ENCODE measurements around the gene NDST1.

Gene NDST1

GRCh38 chr5:150489360-150490295, 18.3 kb upstream of the NDST1 start:
- DNase-seq = no peak

GRCh38 chr5:150490296-150490669, 17.6 kb upstream of the NDST1 start:
- DNase-seq = no peak

- no peak for DNase-seq
Measured at GRCh38 chr5:150490754-150491153, 17.2 kb upstream of the NDST1 start.

GRCh38 chr5:150491876-150492275, 16.1 kb upstream of the NDST1 start:
- DNase-seq = no peak

- no peak for DNase-seq
Measured at GRCh38 chr5:150492621-150493020, 15.3 kb upstream of the NDST1 start.

GRCh38 chr5:150496098-150496497, 11.8 kb upstream of the NDST1 start:
- DNase-seq = no peak

- DNase-seq = no peak
Measured at GRCh38 chr5:150496534-150496933, 11.4 kb upstream of the NDST1 start.

- no peak for DNase-seq
Measured at GRCh38 chr5:150497274-150497988, 10.5 kb upstream of the NDST1 start.

- no peak for DNase-seq
Measured at GRCh38 chr5:150497989-150498317, 10.0 kb upstream of the NDST1 start.

GRCh38 chr5:150498501-150498900, 9.4 kb upstream of the NDST1 start:
- no peak for DNase-seq

GRCh38 chr5:150498971-150499370, 9.0 kb upstream of the NDST1 start:
- no peak for DNase-seq

- no peak for DNase-seq
Measured at GRCh38 chr5:150499437-150499956, 8.4 kb upstream of the NDST1 start.

- DNase-seq = no peak
Measured at GRCh38 chr5:150500328-150500841, 7.5 kb upstream of the NDST1 start.

- no peak for DNase-seq
Measured at GRCh38 chr5:150500905-150501304, 7.0 kb upstream of the NDST1 start.

GRCh38 chr5:150502106-150502505, 5.8 kb upstream of the NDST1 start:
- DNase-seq = no peak

- no peak for DNase-seq
Measured at GRCh38 chr5:150502847-150503246, 5.1 kb upstream of the NDST1 start.

GRCh38 chr5:150503386-150503785, 4.5 kb upstream of the NDST1 start:
- no peak for DNase-seq

- DNase-seq = no peak
Measured at GRCh38 chr5:150503977-150504620, 3.8 kb upstream of the NDST1 start.

- DNase-seq = no peak
Measured at GRCh38 chr5:150505041-150505511, 2.9 kb upstream of the NDST1 start.

- no peak for DNase-seq
Measured at GRCh38 chr5:150505816-150506215, 2.1 kb upstream of the NDST1 start.

- DNase-seq = no peak
Measured at GRCh38 chr5:150506571-150507473, 1.1 kb upstream of the NDST1 start.

GRCh38 chr5:150508277-150508640, 328 bp downstream of the NDST1 start:
- DNase-seq = no peak
